Upper lobe of left lung (tissue), 6 donors: Measurements from ENCODE around the gene RALA. TPM values are rescaled to one million over a fixed set of nuclear protein-coding genes. Genes with fewer than 3 reads are reported as not detected.

Experiments
- ATAC-seq, 2 donors: fragments of 200-7000 bp; cut with Tn5 transposase; one replicate each; pipeline ENCODE4 v1.9.1; 2022; ENCODE audit warnings: mild to moderate bottlenecking in 2 of 2, moderate library complexity in 2 of 2; ENCODE audit not compliant: low FRiP score in 2 of 2
- DNase-seq, 2 donors: peaks; one replicate each; pipeline ENCODE4 v3.0.0-alpha.2; 2019 to 2020
- H3K27ac ChIP-seq, 4 donors: fragments of 200-600 bp; sonication (generic); one replicate each; pipeline ENCODE4 v1.5.1; 2016 to 2019
- H3K27me3 ChIP-seq, 4 donors: fragments of 200-600 bp; sonication (generic); one replicate each; pipeline ENCODE4 v1.5.1; 2017 to 2019
- H3K36me3 ChIP-seq, 4 donors: fragments of 200-600 bp; sonication (generic); one replicate each; pipeline ENCODE4 v1.5.1; 2016 to 2019
- H3K4me1 ChIP-seq, 4 donors: fragments of 200-600 bp; sonication (generic); one replicate each; pipeline ENCODE4 v1.5.1; 2018 to 2019
- H3K4me3 ChIP-seq, 4 donors: fragments of 200-600 bp; sonication (generic); one replicate each; pipeline ENCODE4 v1.5.1; 2017 to 2019; ENCODE audit warnings: mild to moderate bottlenecking in 2 of 4, moderate library complexity in 1 of 4
- H3K9me3 ChIP-seq, 4 donors: fragments of 200-600 bp; sonication (generic); one replicate each; pipeline ENCODE4 v1.5.1; 2018 to 2019
- CTCF ChIP-seq, 6 experiments: fragments of 450-650 bp in 4 of 6; fragments of 200-600 bp in 2 of 6; sonication (generic) in 2 of 6; IDR thresholded peaks; one replicate each; pipeline ENCODE4 v1.5.1; 2016 to 2019; ENCODE audit warnings: antibody characterized with exemption in 6 of 6
- EP300 ChIP-seq, 4 donors: sonication (generic); formaldehyde crosslinking; IDR thresholded peaks; one replicate each; pipeline ENCODE4 v1.5.1; 2017; ENCODE audit warnings: antibody characterized with exemption in 4 of 4, control low read depth in 2 of 4
- POLR2A ChIP-seq, 4 donors: fragments of 450-650 bp; IDR thresholded peaks; one replicate each; pipeline ENCODE4 v1.5.1; 2016 to 2017; ENCODE audit warnings: antibody characterized with exemption in 4 of 4, mild to moderate bottlenecking in 2 of 4
- POLR2AphosphoS5 ChIP-seq, 2 donors: sonication (generic); formaldehyde crosslinking; IDR thresholded peaks; one replicate each; pipeline ENCODE4 v1.5.1; 2017; ENCODE audit warnings: antibody characterized with exemption in 2 of 2
- WGBS, 2 donors: methylation state at CpG; one replicate each; pipeline ENCODE4 v1.1.5; 2017 to 2018; 5-methylcytosine and 5-hydroxymethylcytosine counted together
- total RNA-seq, 6 donors: library from RNA; depleted of rRNA in 4 of 6; stranded (reverse); fragments of >200 nt in 4 of 6; gene quantifications; one replicate each; pipeline versions ENCODE4 v1.1.0 to v1.2.1, GENCODE V29; 2016 to 2021
- donor health status: DM: no; HTN: no; CAD: no; lungs with moderate emphysema.
- donor health status: DM: no; HTN: yes; CAD: no; lungs with severe emphysema.

Gene RALA
- total RNA-seq, 6 donors from 2014 or later, result 7.3 to 45.1 (median 33.5) TPM

GRCh38 chr7:39650676-39651075, 27.3 kb downstream of the RALA start:
- WGBS, 2 donors, result 82 to 84% methylated on average over 4 of the region's 4 CpGs
- H3K4me1 ChIP-seq, result peaks cover 8 to 22% (median 12%) of the 10 kb centered on the region in 4 donors
- TF ChIP-seq CTCF (IDR thresholded peaks at IDR 0.05) (no peak), POLR2AphosphoS5 (IDR thresholded peaks at IDR 0.05) (no peak), EP300 (IDR thresholded peaks at IDR 0.05) (no peak)
- no peak overlapping the region for H3K4me3 ChIP-seq
- peak overlapping the region in 1 of 4 donors; percentile 28 for H3K27ac ChIP-seq
- DNase-seq (no peak), ATAC-seq (peak; percentile 61 to 92)
- no peaks in the 10 kb centered on the region for H3K9me3 ChIP-seq
- H3K27me3 ChIP-seq, result no peaks in the 10 kb centered on the region
- H3K36me3 ChIP-seq, result no peaks in the 10 kb centered on the region

- ATAC-seq, result peak in 1 of 2 donors; percentile 50
- no peak for DNase-seq
Observed at GRCh38 chr7:39651265-39651664, 27.9 kb downstream of the RALA start.

DNA sequence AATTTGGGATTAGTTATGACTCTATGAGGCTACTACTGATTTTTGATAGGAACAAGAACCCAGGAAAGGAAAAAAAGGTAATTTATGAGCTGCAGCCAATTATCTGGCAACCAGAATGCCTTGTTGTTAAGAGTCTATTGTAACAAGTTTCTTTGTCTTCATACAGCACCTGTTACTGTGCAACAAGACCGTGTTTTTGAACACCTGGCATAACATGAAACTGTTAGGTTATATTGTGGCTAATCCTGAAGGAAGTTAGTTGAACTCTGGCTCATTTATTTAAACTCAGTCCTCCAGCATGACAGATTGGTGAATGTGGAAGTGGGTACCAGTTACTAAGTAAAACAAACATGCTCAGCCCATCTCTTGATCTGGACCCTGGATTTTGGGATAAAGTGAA, 33.0 kb downstream of the RALA start:
- H3K27ac ChIP-seq, result no peak overlapping the region
- H3K4me1 ChIP-seq, result peaks cover 0 to 8% (median 4%) of the 10 kb centered on the region in 4 donors
- ATAC-seq (no peak), DNase-seq (no peak)
- H3K36me3 ChIP-seq, result peaks cover 0 to 4% (median 0%) of the 10 kb centered on the region in 4 donors
- no peak overlapping the region for H3K4me3 ChIP-seq
- WGBS, 2 donors, result 67 to 79% methylated on average over 1 of the region's 1 CpG
- TF ChIP-seq EP300 (IDR thresholded peaks at IDR 0.05), result no peak
- TF ChIP-seq POLR2A (IDR thresholded peaks at IDR 0.05), result no peak
- TF ChIP-seq POLR2AphosphoS5 (IDR thresholded peaks at IDR 0.05), result no peak
- TF ChIP-seq CTCF (IDR thresholded peaks at IDR 0.05), result no peak
- H3K9me3 ChIP-seq, result no peaks in the 10 kb centered on the region
- H3K27me3 ChIP-seq, result no peaks in the 10 kb centered on the region

More at GRCh38 chr7:39651265-39651664, 27.9 kb downstream of the RALA start:
- WGBS, 2 donors, result 80 to 86% methylated on average over 3 of the region's 3 CpGs
- Histone ChIP-seq H3K36me3 (no peaks in the 10 kb centered on the region), H3K27me3 (no peaks in the 10 kb centered on the region), H3K9me3 (no peaks in the 10 kb centered on the region), H3K4me1 (peaks cover 6 to 16% (median 10%) of the 10 kb centered on the region in 4 donors), H3K27ac (peak overlapping the region in 1 of 4 donors; percentile 28), H3K4me3 (no peak overlapping the region)
- TF ChIP-seq CTCF (IDR thresholded peaks at IDR 0.05) (no peak), POLR2A (IDR thresholded peaks at IDR 0.05) (no peak), POLR2AphosphoS5 (IDR thresholded peaks at IDR 0.05) (no peak), EP300 (IDR thresholded peaks at IDR 0.05) (no peak)

DNA sequence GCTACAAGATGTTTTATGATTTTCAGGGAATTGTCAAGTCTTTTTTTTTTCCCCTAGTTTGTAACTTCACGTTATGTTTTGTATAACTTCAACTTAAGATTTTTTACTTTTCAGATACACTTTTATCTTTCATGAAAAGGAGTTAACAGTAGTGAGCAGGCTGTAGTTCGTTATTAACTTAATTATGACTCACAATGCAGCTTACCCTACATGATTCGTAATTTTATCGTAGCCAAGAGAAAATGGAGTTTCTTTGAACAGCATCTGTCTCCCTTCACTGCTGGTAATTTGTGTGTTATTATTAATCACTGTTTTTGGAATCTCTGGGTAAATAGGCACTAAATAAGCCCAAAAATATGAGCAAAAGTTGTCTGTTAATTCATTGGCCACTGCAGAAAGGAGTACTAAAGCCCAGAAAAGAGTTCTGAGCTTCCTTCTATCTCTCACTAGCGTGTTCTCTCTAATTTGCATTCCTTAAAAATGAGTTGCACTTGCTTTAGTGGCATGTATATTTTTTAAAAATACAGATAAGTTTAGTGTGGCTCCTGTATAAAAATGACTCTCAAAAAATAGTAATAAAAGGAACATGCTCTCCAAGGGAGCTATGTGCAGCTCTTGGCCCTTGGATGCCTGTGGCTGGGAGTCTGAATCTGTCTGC, 36.1 kb downstream of the RALA start:
- Histone ChIP-seq H3K36me3 (peaks cover 0 to 5% (median 1%) of the 10 kb centered on the region in 4 donors), H3K4me3 (no peak overlapping the region), H3K4me1 (no peaks in the 10 kb centered on the region), H3K27ac (no peak overlapping the region), H3K9me3 (no peaks in the 10 kb centered on the region), H3K27me3 (no peaks in the 10 kb centered on the region)
- WGBS, 2 donors, result 90% methylated on average over 5 of the region's 5 CpGs
- DNase-seq (no peak), ATAC-seq (no peak)
- TF ChIP-seq CTCF (IDR thresholded peaks at IDR 0.05), result no peak
- no peak for TF ChIP-seq POLR2AphosphoS5 (IDR thresholded peaks at IDR 0.05)
- no peak for TF ChIP-seq EP300 (IDR thresholded peaks at IDR 0.05)
- no peak for TF ChIP-seq POLR2A (IDR thresholded peaks at IDR 0.05)

- no peak for ATAC-seq
- H3K4me1 ChIP-seq, result peaks cover 0 to 3% (median under 1%) of the 10 kb centered on the region in 4 donors
- H3K27me3 ChIP-seq, result no peaks in the 10 kb centered on the region
Observed at GRCh38 chr7:39661960-39662359, 38.6 kb downstream of the RALA start.

More at GRCh38 chr7:39661960-39662359, 38.6 kb downstream of the RALA start:
- 95 to 97% methylated on average over 5 to 6 of the region's 6 CpGs for WGBS, 2 donors
- no peak overlapping the region for H3K27ac ChIP-seq
- no peaks in the 10 kb centered on the region for H3K9me3 ChIP-seq
- H3K36me3 ChIP-seq, result peaks cover 0 to 5% (median 1%) of the 10 kb centered on the region in 4 donors
- TF ChIP-seq CTCF (IDR thresholded peaks at IDR 0.05) (no peak), EP300 (IDR thresholded peaks at IDR 0.05) (no peak), POLR2AphosphoS5 (IDR thresholded peaks at IDR 0.05) (no peak), POLR2A (IDR thresholded peaks at IDR 0.05) (no peak)
- H3K4me3 ChIP-seq, result no peak overlapping the region
- DNase-seq, result no peak
